SK-N-SH (cell line): ENCODE results near the gene PPP1R14C. TPM values are rescaled to one million over a fixed set of nuclear protein-coding genes. Genes with fewer than 3 reads are reported as not detected.

Experiments
- CTCF ChIA-PET: fragments of 300-600, 350-600 bp; formaldehyde crosslinking; extraction: SDS; loops from one replicate; lab custom pipeline; 2021; lab: Yijun Ruan, JAX
- POLR2A ChIA-PET: fragments of 350-600 bp; sonication (Branson Sonifier 250); formaldehyde crosslinking; extraction: SDS; loops from one replicate; lab custom pipeline; 2020; ENCODE audit warnings: antibody characterized with exemption, inconsistent platforms; lab: Yijun Ruan, JAX
- DNase-seq: peaks from one replicate; pipeline ENCODE4 v3.0.0; 2012
- H2AFZ ChIP-seq: fragments of 200-600 bp; sonication (generic); 2 replicates; pipeline ENCODE4 v1.8.1; 2016; ENCODE audit warnings: antibody characterized with exemption, mild to moderate bottlenecking, low read depth
- H3F3A ChIP-seq: fragments of 200-600 bp; sonication (generic); replicated peaks from 2 replicates; pipeline ENCODE3; 2016; ENCODE audit warnings: antibody characterized with exemption, mild to moderate bottlenecking; ENCODE audit not compliant: insufficient read depth
- H3K27ac ChIP-seq, 2 experiments: fragments of 200-500 bp in 1 of 2; fragments of 200-600 bp in 1 of 2; sonication (Bioruptor generic) in 1 of 2; sonication (generic), shearing (Covaris generic) in 1 of 2; 2 replicates each; pipeline versions ENCODE4 v1.5.1 to v1.6.1; 2014 to 2016; ENCODE audit warnings: low read depth in 2 of 2, inconsistent platforms in 1 of 2, low read length in 1 of 2, mild to moderate bottlenecking in 1 of 2, mixed read lengths in 1 of 2
- H3K27me3 ChIP-seq: fragments of 200-600 bp; sonication (generic), shearing (Covaris generic); 2 replicates; pipeline ENCODE4 v1.6.1; 2016; ENCODE audit warnings: mixed run types; ENCODE audit not compliant: insufficient read depth
- H3K36me3 ChIP-seq, 2 experiments: fragments of 200-500 bp in 1 of 2; fragments of 200-600 bp in 1 of 2; sonication (Bioruptor generic) in 1 of 2; sonication (generic) in 1 of 2; replicated peaks in 1 of 2; 2 replicates each; pipeline versions ENCODE3 to v1.5.1; 2014 to 2016; ENCODE audit warnings: low read length in 1 of 2, mild to moderate bottlenecking in 1 of 2; ENCODE audit not compliant: insufficient read depth in 2 of 2, control insufficient read depth in 1 of 2
- H3K4me1 ChIP-seq, 2 experiments: fragments of 200-500 bp in 1 of 2; fragments of 200-600 bp in 1 of 2; sonication (Bioruptor generic) in 1 of 2; sonication (generic), shearing (Covaris generic) in 1 of 2; 2 replicates each; pipeline versions ENCODE4 v1.5.1 to v1.6.1; 2014 to 2016; ENCODE audit warnings: low read depth in 1 of 2, low read length in 1 of 2, mixed run types in 1 of 2; ENCODE audit not compliant: insufficient read depth in 2 of 2, control insufficient read depth in 1 of 2
- H3K4me2 ChIP-seq: fragments of 200-600 bp; sonication (generic), shearing (Covaris generic); 2 replicates; pipeline ENCODE4 v1.6.1; 2017; ENCODE audit warnings: mixed run types
- H3K4me3 ChIP-seq, 2 experiments: fragments of 200-500 bp in 1 of 2; fragments of 200-600 bp in 1 of 2; sonication (Bioruptor generic) in 1 of 2; sonication (generic), shearing (Covaris generic) in 1 of 2; 2 replicates each; pipeline versions ENCODE4 v1.5.1 to v1.8.1; 2014 to 2016; ENCODE audit warnings: low read depth in 2 of 2, inconsistent platforms in 1 of 2, low read length in 1 of 2, mild to moderate bottlenecking in 1 of 2, mixed read lengths in 1 of 2, moderate library complexity in 1 of 2
- H3K79me2 ChIP-seq: fragments of 200-600 bp; sonication (generic); 2 replicates; pipeline ENCODE4 v1.8.1; 2017; ENCODE audit warnings: mild to moderate bottlenecking; ENCODE audit not compliant: insufficient read depth
- H3K9ac ChIP-seq: fragments of 200-600 bp; sonication (generic); 2 replicates; pipeline ENCODE4 v1.6.1; 2017; ENCODE audit warnings: mixed run types
- H3K9me2 ChIP-seq: fragments of 200-600 bp; sonication (generic); 2 replicates; pipeline ENCODE4 v1.6.1; 2017; ENCODE audit warnings: mixed run types
- H3K9me3 ChIP-seq: fragments of 200-600 bp; sonication (generic); 2 replicates; pipeline ENCODE4 v1.6.1; 2017; ENCODE audit warnings: mixed run types, mild to moderate bottlenecking, moderate library complexity
- H4K20me1 ChIP-seq: fragments of 200-600 bp; sonication (generic); 2 replicates; pipeline ENCODE4 v1.6.1; 2017; ENCODE audit warnings: mild to moderate bottlenecking, mixed run types; ENCODE audit not compliant: insufficient read depth
- CTCF ChIP-seq: fragments of 200-600 bp; sonication (generic); IDR thresholded peaks from 2 replicates; pipeline ENCODE4 v1.6.1; 2017; ENCODE audit warnings: antibody characterized with exemption, mild to moderate bottlenecking, moderate library complexity
- ELF1 ChIP-seq: IDR thresholded peaks from 2 replicates; pipeline ENCODE4 v1.4.0; 2012
- EZH2phosphoT487 ChIP-seq: fragments of 200-600 bp; sonication (generic); IDR thresholded peaks from 2 replicates; pipeline ENCODE4 v1.6.1; 2017; ENCODE audit warnings: low read depth, mixed run types, mild to moderate bottlenecking, antibody characterized with exemption, moderate library complexity, borderline replicate concordance
- GABPA ChIP-seq: IDR thresholded peaks from 2 replicates; pipeline ENCODE4 v1.4.0; 2012; ENCODE audit warnings: low read depth, mild to moderate bottlenecking
- GATA2 ChIP-seq: sonication (generic); formaldehyde crosslinking; IDR thresholded peaks from 2 replicates; pipeline ENCODE4 v1.5.0; 2020; ENCODE audit warnings: mild to moderate bottlenecking, missing genetic modification reagents
- IRF3 ChIP-seq: fragments of 150-350 bp; IDR thresholded peaks from 2 replicates; pipeline ENCODE4 v1.6.1; 2016; ENCODE audit warnings: mild to moderate bottlenecking, low read depth, low read length
- MEF2A ChIP-seq: IDR thresholded peaks from 2 replicates; pipeline ENCODE4 v1.4.0; 2012; ENCODE audit warnings: low read depth, borderline replicate concordance
- MXI1 ChIP-seq: IDR thresholded peaks from 2 replicates; pipeline ENCODE4 v1.6.1; 2012; ENCODE audit warnings: mild to moderate bottlenecking, low read depth, low read length, improper control_type of control experiment
- NRF1 ChIP-seq: IDR thresholded peaks from 2 replicates; pipeline ENCODE4 v1.6.1; 2012; ENCODE audit warnings: low read depth, mild to moderate bottlenecking, low read length
- POLR2AphosphoS5 ChIP-seq: IDR thresholded peaks from 2 replicates; pipeline ENCODE4 v1.6.1; 2012; ENCODE audit warnings: low read depth, low read length
- RAD21 ChIP-seq: IDR thresholded peaks from 2 replicates; pipeline ENCODE4 v1.6.1; 2012; ENCODE audit warnings: mild to moderate bottlenecking, low read length
- RCOR1 ChIP-seq: fragments of 150-350 bp; IDR thresholded peaks from 2 replicates; pipeline ENCODE4 v1.6.1; 2017; ENCODE audit warnings: antibody characterized with exemption, low read length
- REST ChIP-seq: IDR thresholded peaks from 2 replicates; pipeline ENCODE4 v1.6.1; 2012; ENCODE audit warnings: mild to moderate bottlenecking, low read depth, low read length, moderate library complexity
- SIN3A ChIP-seq: IDR thresholded peaks from 2 replicates; pipeline ENCODE4 v1.6.1; 2012; ENCODE audit warnings: low read depth, mild to moderate bottlenecking, low read length, moderate library complexity, borderline replicate concordance
- SMC3 ChIP-seq: IDR thresholded peaks from 2 replicates; pipeline ENCODE4 v1.6.1; 2012; ENCODE audit warnings: low read depth, low read length, improper control_type of control experiment
- TAF1 ChIP-seq: IDR thresholded peaks from 2 replicates; pipeline ENCODE4 v1.6.1; 2012; ENCODE audit warnings: low read depth, mild to moderate bottlenecking, low read length, moderate library complexity, borderline replicate concordance
- YY1 ChIP-seq: IDR thresholded peaks from 2 replicates; pipeline ENCODE4 v1.4.0; 2012; ENCODE audit warnings: low read depth, mild to moderate bottlenecking
- WGBS: methylation state at CpG from one replicate; pipeline ENCODE4 v1.1.6; 2017; ENCODE audit warnings: low lambda C conversion rate; 5-methylcytosine and 5-hydroxymethylcytosine counted together
- polyA plus RNA-seq, 3 experiments: library from polyadenylated mRNA; depleted of rRNA; stranded (reverse); fragments of >200 nt; gene quantifications; 2 replicates each; pipeline ENCODE4 v1.2.3, GENCODE V29; 2012

Gene PPP1R14C
- polyA plus RNA-seq, 1 of the 3 experiments (the other 2 are of a cell fraction), result not detected

- Histone ChIP-seq H3F3A (peaks cover 11% of the 10 kb centered on the region), H3K4me2 (peak overlapping the region; percentile 57; the same call in 1 of the 2 replicates), H3K9me2 (no peaks in the 10 kb centered on the region), H3K9ac (no peak overlapping the region), H3K27ac (peak overlapping the region in 1 of 2 experiments; percentile 49; a peak in 2 of 4 replicates), H2AFZ (peak overlapping the region; percentile 74), H3K4me1 (no peaks in the 10 kb centered on the region), H3K79me2 (no peaks in the 10 kb centered on the region), H3K27me3 (no peaks in the 10 kb centered on the region), H3K36me3 (no peaks in the 10 kb centered on the region), H3K9me3 (no peaks in the 10 kb centered on the region), H3K4me3 (no peak overlapping the region), H4K20me1 (no peaks in the 10 kb centered on the region)
- WGBS, result 9% methylated on average over 7 of the region's 7 CpGs
- TF ChIP-seq GABPA, result no peak
- no peak for TF ChIP-seq SMC3
- TF ChIP-seq REST, result no peak
- no peak for TF ChIP-seq EZH2phosphoT487
- no peak for TF ChIP-seq RAD21
- TF ChIP-seq NRF1, result no peak
- TF ChIP-seq TAF1, result no peak
- TF ChIP-seq POLR2AphosphoS5, result no peak
- no peak for TF ChIP-seq GATA2 (CRISPR knock-in tag)
- TF ChIP-seq IRF3, result no peak
- no peak for TF ChIP-seq MXI1
- TF ChIP-seq RCOR1, result no peak
- no peak for TF ChIP-seq SIN3A
- TF ChIP-seq CTCF, result no peak
- no peak for TF ChIP-seq YY1
- TF ChIP-seq ELF1, result no peak
- TF ChIP-seq MEF2A, result no peak
- ChIA-PET CTCF (interaction anchor here (1.5 kb wide), 1 partner anchor 10 kb away, joined by 4 read pairs; no protein-coding TSS in a partner anchor), POLR2A (no interaction called here)
- no peak for DNase-seq
Observed at GRCh38 chr6:150266963-150267685, 124.3 kb downstream of the PPP1R14C start.
